DMS79 treated with DMSO at 0.1 percent for 48 hours (cell line): ENCODE measurements around the gene MEOX1.
"Not testable (repeated sequence)": the region's sequence is repeated elsewhere in the genome, so short reads cannot be mapped to it uniquely, and the experiment has no call there.

Source experiments
- DNase-seq: peaks from one replicate; lab custom pipeline; 2025; lab: John Stamatoyannopoulos, UW

Gene MEOX1

GRCh38 chr17:43616852-43617251, 44.9 kb downstream of the MEOX1 start:
- no peak for DNase-seq

- DNase-seq = no peak
These were observed 45.3 kb downstream of the MEOX1 start for GRCh38 chr17:43616421-43616820.

GRCh38 chr17:43616029-43616351, 45.7 kb downstream of the MEOX1 start:
- DNase-seq = no peak

GRCh38 chr17:43615330-43616028, 46.2 kb downstream of the MEOX1 start:
- DNase-seq = no peak

- peak; percentile 96 for DNase-seq
These were observed 47.2 kb downstream of the MEOX1 start for GRCh38 chr17:43614561-43614960.

GRCh38 chr17:43613917-43614316, 47.8 kb downstream of the MEOX1 start:
- DNase-seq = peak; percentile 46

- no peak for DNase-seq
These were observed 49.2 kb downstream of the MEOX1 start for GRCh38 chr17:43612515-43612914.

GRCh38 chr17:43611230-43611969, 50.3 kb downstream of the MEOX1 start:
- DNase-seq = no peak

- DNase-seq = no peak
These were observed 51.9 kb downstream of the MEOX1 start for GRCh38 chr17:43609613-43610385.

GRCh38 chr17:43608313-43608712, 53.4 kb downstream of the MEOX1 start:
- no peak for DNase-seq

GRCh38 chr17:43604549-43604948, 57.2 kb downstream of the MEOX1 start:
- DNase-seq = no peak

- DNase-seq = no peak
These were observed 58.4 kb downstream of the MEOX1 start for GRCh38 chr17:43603321-43603720.

- DNase-seq = not testable (repeated sequence)
These were observed 59.2 kb downstream of the MEOX1 start for GRCh38 chr17:43602556-43602955.

- no peak for DNase-seq
These were observed 60.3 kb downstream of the MEOX1 start for GRCh38 chr17:43601280-43602039.

GRCh38 chr17:43599835-43600234, 61.9 kb downstream of the MEOX1 start:
- no peak for DNase-seq

- DNase-seq = no peak
These were observed 62.7 kb downstream of the MEOX1 start for GRCh38 chr17:43599046-43599395.

GRCh38 chr17:43598357-43599045, 63.2 kb downstream of the MEOX1 start:
- no peak for DNase-seq

GRCh38 chr17:43597624-43598356, 63.9 kb downstream of the MEOX1 start:
- DNase-seq = no peak

- no peak for DNase-seq
These were observed 66.3 kb downstream of the MEOX1 start for GRCh38 chr17:43595466-43595865.

- DNase-seq = no peak
These were observed 69.8 kb downstream of the MEOX1 start for GRCh38 chr17:43591779-43592562.
